Activated naive CD8-positive, alpha-beta T cell (primary cell): ENCODE measurements around the gene RAP1GAP.

Source experiments
- H3K27ac Mint-ChIP-seq: one replicate; pipeline ENCODE4 v1.8.0; 2021; ENCODE audit warnings: mixed read lengths
- H3K27me3 Mint-ChIP-seq: one replicate; pipeline ENCODE4 v1.8.0; 2021; ENCODE audit warnings: mixed read lengths
- H3K36me3 Mint-ChIP-seq: one replicate; pipeline ENCODE4 v1.8.0; 2021; ENCODE audit warnings: mixed read lengths
- H3K4me1 Mint-ChIP-seq: one replicate; pipeline ENCODE4 v1.8.0; 2021; ENCODE audit warnings: low read depth, mixed read lengths
- H3K4me3 Mint-ChIP-seq: one replicate; pipeline ENCODE4 v1.8.0; 2021; ENCODE audit warnings: mild to moderate bottlenecking, mixed read lengths
- H3K9me3 Mint-ChIP-seq: one replicate; pipeline ENCODE4 v1.8.0; 2021; ENCODE audit warnings: low read depth, mixed read lengths

The RAP1GAP gene

GRCh38 chr1:21659924-21660326, 9.2 kb downstream of the RAP1GAP start:
- no peak overlapping the region for H3K27ac Mint-ChIP-seq
- peaks cover 6% of the 10 kb centered on the region for H3K27me3 Mint-ChIP-seq
- H3K4me3 Mint-ChIP-seq, result peak overlapping the region; percentile 62

DNA sequence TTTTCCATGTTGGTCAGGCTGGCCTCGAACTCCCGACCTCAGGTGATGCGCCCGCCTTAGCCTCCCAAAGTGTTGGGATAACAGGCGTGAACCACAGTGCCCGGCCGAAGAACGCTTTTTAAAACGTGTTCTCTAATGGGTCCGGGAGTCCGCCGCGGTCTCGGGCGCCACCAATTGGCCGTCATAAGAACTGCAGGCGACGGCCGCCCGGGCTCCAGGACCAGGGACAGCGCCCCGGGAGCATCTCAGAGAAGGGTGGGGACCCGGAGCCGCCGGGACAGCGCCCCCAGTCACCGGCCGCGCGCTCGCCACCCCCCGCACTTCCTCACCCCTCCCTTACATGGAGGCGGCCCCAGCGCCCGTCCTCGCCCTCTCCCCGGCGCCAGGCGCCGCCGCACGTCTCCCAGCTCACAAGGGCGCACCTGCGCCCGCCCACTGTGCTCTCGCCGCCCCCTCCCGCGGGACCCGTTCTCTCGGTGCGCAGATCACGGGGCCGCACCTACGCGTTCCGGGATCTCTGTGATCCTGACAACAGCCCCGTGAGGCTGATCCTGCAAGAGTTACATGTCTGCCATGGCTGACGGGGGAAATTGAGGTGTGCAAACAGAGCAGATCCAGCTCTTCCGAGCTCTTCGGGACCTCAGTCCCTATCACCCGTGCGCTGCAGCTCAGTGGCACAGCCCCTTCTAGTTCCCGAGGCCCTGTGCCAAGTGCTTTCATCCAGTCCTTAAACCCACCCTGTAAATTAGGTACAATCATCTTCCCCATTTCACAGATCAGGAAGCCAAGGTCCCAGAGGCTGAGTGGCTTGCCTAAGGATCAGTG, 9.8 kb downstream of the RAP1GAP start:
- Mint-ChIP-seq H3K4me1 (peaks cover 11% of the 10 kb centered on the region), H3K9me3 (no peaks in the 10 kb centered on the region), H3K4me3 (peak overlapping the region; percentile 62), H3K27ac (no peak overlapping the region), H3K36me3 (no peaks in the 10 kb centered on the region), H3K27me3 (peaks cover 6% of the 10 kb centered on the region)

More at GRCh38 chr1:21659924-21660326, 9.2 kb downstream of the RAP1GAP start:
- Mint-ChIP-seq H3K4me1 (peaks cover 11% of the 10 kb centered on the region), H3K9me3 (no peaks in the 10 kb centered on the region), H3K36me3 (no peaks in the 10 kb centered on the region)

- H3K9me3 Mint-ChIP-seq, result no peaks in the 10 kb centered on the region
- no peak overlapping the region for H3K27ac Mint-ChIP-seq
- H3K27me3 Mint-ChIP-seq, result peaks cover 6% of the 10 kb centered on the region
- H3K36me3 Mint-ChIP-seq, result no peaks in the 10 kb centered on the region
- H3K4me3 Mint-ChIP-seq, result no peak overlapping the region
- H3K4me1 Mint-ChIP-seq, result peaks cover 11% of the 10 kb centered on the region
These were observed 11.5 kb downstream of the RAP1GAP start for GRCh38 chr1:21657456-21658190.

DNA sequence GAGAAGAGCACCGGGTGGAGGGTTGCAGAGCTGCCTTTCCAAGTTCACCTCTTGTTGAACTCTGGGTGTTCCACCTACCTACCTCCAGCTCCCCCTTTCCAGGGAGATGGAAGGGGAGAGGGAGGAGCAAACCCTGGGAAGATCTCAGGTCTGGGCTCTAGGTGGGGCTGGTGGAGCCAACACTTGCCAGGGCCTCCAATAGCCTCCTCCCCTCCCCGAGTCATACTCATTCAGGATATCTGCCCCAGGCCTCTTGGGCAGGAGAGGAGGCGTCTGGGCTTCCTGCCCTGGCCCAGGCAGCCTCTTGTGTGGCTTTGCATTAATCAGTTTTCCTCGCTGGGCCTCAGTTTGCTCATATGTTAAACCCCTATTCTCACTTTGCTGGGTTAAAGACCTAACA, 13.4 kb downstream of the RAP1GAP start:
- Mint-ChIP-seq H3K9me3 (no peaks in the 10 kb centered on the region), H3K4me3 (no peak overlapping the region), H3K27ac (no peak overlapping the region), H3K27me3 (peaks cover 3% of the 10 kb centered on the region), H3K4me1 (peaks cover 21% of the 10 kb centered on the region), H3K36me3 (no peaks in the 10 kb centered on the region)

DNA sequence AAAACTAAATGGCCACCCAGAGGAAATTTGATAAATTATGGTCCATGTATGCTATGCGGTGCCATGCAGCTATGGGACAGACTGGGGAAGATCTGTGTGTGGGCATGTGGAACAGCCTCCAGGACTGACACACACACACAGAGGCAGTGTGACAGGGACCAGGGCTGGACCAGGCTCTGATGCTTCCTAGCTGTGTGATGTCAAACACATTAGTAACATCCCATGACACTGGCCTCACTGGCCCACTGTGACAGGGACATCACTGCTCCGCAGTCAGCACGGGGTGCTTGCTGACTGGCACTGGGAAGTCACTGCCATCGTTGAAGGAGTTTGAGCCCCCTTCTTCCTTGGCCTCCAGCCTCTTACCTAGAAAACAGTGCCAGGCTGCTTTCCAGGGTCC, 13.9 kb downstream of the RAP1GAP start:
- Mint-ChIP-seq H3K9me3 (no peaks in the 10 kb centered on the region), H3K36me3 (no peaks in the 10 kb centered on the region), H3K4me3 (no peak overlapping the region), H3K27ac (no peak overlapping the region), H3K27me3 (peaks cover 3% of the 10 kb centered on the region), H3K4me1 (peaks cover 21% of the 10 kb centered on the region)

DNA sequence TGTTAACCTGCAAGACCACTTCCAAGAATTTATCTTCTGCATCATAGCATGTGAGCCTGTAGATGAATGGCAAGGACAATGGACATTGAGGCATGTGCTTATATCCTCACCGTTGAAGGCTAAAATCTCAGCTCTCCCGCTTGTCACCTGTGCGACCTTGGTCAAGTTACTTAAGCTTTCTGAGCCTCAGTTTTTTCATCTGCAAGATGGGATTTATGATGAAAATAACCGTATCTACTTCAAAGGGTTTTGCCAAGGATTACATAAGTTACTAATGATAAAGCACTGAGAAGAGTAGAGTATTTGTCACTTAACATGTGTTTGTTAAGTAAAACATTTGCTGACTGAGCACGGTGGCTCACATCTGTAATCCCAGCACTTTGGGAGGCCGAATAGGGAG, 14.9 kb downstream of the RAP1GAP start:
- Mint-ChIP-seq H3K27ac (no peak overlapping the region), H3K9me3 (no peaks in the 10 kb centered on the region), H3K36me3 (no peaks in the 10 kb centered on the region), H3K27me3 (peaks cover 3% of the 10 kb centered on the region), H3K4me1 (peaks cover 14% of the 10 kb centered on the region), H3K4me3 (no peak overlapping the region)

DNA sequence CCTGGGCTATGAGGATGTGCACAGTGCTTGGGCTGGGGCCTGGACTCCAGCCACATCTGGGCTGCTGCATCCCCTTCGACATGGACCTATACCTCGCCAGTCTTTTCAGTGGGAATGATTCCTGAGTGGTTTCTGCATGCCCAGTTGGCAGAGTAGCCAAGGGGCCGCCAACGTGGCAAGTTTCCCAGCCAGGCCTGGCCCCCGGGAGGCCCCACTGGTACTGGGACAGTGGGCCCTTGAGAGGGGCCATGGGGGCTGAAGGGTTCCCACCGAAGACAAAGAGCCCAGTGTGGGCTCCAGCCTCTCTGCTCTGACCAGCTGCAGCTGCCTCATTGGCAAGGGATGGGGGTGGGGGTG, 15.4 kb downstream of the RAP1GAP start:
- no peaks in the 10 kb centered on the region for H3K36me3 Mint-ChIP-seq
- H3K27me3 Mint-ChIP-seq, result peaks cover 3% of the 10 kb centered on the region
- no peaks in the 10 kb centered on the region for H3K9me3 Mint-ChIP-seq
- no peak overlapping the region for H3K4me3 Mint-ChIP-seq
- peaks cover 14% of the 10 kb centered on the region for H3K4me1 Mint-ChIP-seq
- H3K27ac Mint-ChIP-seq, result no peak overlapping the region

- Mint-ChIP-seq H3K36me3 (no peaks in the 10 kb centered on the region), H3K9me3 (no peaks in the 10 kb centered on the region), H3K27me3 (peaks cover 5% of the 10 kb centered on the region), H3K4me1 (peaks cover 14% of the 10 kb centered on the region), H3K4me3 (peak overlapping the region; percentile 85), H3K27ac (no peak overlapping the region)
These were observed 16.0 kb downstream of the RAP1GAP start for GRCh38 chr1:21652937-21653743.

DNA sequence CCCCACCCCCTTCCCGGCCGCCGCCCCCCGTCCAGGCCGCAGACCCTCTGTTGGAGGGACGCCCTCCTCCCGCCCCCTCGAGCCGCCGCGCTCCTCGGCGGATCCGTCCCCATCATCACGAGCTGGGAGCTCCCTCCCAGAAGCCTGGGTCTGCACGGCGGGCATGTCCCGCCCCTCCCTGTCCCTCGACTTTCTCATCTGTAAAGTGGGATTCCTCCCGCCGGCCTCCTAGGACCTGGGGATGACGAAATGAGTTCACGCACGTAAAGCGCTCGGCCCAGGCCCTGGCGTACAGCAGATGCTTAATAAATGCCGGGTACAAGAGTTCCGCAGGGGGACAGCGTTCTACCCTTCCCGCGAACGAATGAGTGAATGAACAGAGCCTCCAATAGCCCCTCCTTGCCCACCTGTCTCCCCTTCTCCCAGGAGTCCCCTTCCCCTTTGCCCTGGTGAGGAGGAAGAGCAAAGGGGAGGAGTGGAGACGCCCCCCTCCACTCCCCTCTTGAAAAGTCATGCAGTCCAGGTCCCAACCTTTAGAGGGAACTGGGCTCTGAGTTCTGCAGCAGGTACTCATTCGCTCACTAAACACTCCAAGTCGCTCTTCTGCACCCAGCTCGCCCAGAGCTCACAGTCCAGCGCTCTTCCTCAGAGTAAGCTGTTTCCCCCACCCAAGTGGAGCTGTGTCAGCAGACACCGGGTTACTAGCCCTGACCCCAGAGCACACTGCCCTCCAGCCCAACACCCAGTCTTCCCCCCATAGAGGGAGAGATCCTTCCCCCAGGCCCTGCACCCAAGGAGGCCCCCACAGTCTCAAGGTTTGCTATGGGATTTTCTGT, 16.8 kb downstream of the RAP1GAP start:
- peak overlapping the region; percentile 85 for H3K4me3 Mint-ChIP-seq
- H3K27me3 Mint-ChIP-seq, result peaks cover 9% of the 10 kb centered on the region

GRCh38 chr1:21651214-21652042, 17.7 kb downstream of the RAP1GAP start:
- Mint-ChIP-seq H3K4me1 (peaks cover 14% of the 10 kb centered on the region), H3K36me3 (no peaks in the 10 kb centered on the region), H3K27me3 (peaks cover 15% of the 10 kb centered on the region), H3K27ac (peak overlapping the region; percentile 38), H3K4me3 (peak overlapping the region; percentile 93), H3K9me3 (no peaks in the 10 kb centered on the region)

More for the DNA sequence above, 16.8 kb downstream of the RAP1GAP start:
- H3K4me1 Mint-ChIP-seq, result peaks cover 14% of the 10 kb centered on the region
- no peaks in the 10 kb centered on the region for H3K36me3 Mint-ChIP-seq
- H3K27ac Mint-ChIP-seq, result peak overlapping the region; percentile 16
- no peaks in the 10 kb centered on the region for H3K9me3 Mint-ChIP-seq

DNA sequence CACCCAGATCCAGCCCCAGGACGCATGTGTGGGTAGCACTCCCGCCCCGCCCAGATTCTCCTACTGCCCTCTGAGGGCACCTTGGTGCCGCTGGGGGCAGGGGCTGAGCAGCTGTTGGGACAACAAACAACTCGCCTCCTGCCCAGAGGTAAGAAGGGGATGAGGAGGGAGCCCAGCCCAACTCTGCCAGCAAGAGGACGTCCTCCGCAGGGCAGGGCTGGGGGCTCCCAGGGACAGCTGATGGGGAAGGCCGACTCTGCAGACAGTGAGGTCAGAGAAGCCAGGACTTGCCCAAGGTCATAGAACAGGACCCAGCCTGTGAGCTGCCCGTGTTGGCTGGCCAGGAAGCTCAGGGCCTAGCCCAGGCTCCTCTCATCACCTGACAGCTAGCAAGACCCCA, 18.8 kb downstream of the RAP1GAP start:
- Mint-ChIP-seq H3K9me3 (no peaks in the 10 kb centered on the region), H3K36me3 (no peaks in the 10 kb centered on the region), H3K4me3 (no peak overlapping the region), H3K27ac (no peak overlapping the region), H3K27me3 (peaks cover 19% of the 10 kb centered on the region), H3K4me1 (peaks cover 14% of the 10 kb centered on the region)

DNA sequence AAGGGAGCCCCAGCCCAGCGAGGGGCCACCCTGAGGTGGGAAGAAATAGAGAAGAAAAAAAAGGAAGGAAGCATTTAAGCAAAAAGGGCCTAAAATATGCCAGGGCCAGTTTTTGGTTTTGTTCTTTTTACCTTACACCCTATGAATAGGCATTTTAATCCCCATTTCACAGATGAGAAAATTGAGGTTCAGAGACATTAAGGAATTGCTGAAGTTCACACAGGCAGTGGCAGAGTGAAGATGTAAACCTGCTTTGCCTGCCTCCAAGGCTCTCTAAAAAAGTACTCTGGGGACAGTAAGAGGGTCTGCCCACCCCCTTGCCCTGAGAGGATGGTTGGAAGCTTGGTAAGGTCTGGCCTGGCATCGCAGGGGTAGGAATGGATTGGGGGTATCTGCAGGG, 19.8 kb downstream of the RAP1GAP start:
- Mint-ChIP-seq H3K27me3 (peaks cover 19% of the 10 kb centered on the region), H3K27ac (no peak overlapping the region), H3K4me3 (peak overlapping the region; percentile 42), H3K9me3 (no peaks in the 10 kb centered on the region), H3K4me1 (peaks cover 14% of the 10 kb centered on the region), H3K36me3 (no peaks in the 10 kb centered on the region)

DNA sequence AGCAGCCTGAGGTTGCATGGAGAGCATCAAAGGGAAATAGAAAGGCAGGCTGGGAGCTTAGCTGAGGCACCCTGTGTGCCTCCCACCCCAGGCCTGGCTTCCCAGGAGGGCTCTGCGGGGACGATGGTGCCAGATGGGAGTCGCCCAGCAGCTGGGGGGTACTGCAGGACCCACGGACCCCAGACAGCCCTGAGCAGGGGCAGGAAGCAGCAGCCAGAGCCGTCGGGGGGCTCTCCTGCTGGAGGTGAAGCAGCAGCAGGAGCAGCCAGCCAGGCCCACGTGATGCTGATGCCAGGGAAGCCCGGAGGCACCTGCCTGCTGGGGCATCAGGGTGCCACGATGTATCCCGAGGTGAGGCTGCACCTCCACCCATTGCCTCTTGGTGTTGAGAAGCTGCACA, 20.4 kb downstream of the RAP1GAP start:
- Mint-ChIP-seq H3K9me3 (no peaks in the 10 kb centered on the region), H3K36me3 (no peaks in the 10 kb centered on the region), H3K4me3 (peak overlapping the region; percentile 42), H3K27ac (no peak overlapping the region), H3K4me1 (peaks cover 14% of the 10 kb centered on the region), H3K27me3 (peaks cover 21% of the 10 kb centered on the region)
